HepG2 (cell line): ENCODE measurements around the gene CLEC18C. TPM values are rescaled to one million over a fixed set of nuclear protein-coding genes. Genes with fewer than 3 reads are reported as not detected.

Experiments used
- BHLHE40 ChIP-seq: IDR thresholded peaks from 2 replicates; pipeline ENCODE4 v1.6.1; 2011; ENCODE audit warnings: low read length, improper control_type of control experiment
- CEBPZ ChIP-seq: IDR thresholded peaks from 2 replicates; pipeline ENCODE4 v1.6.1; 2012; ENCODE audit warnings: low read length, improper control_type of control experiment
- GATAD2A ChIP-seq: IDR thresholded peaks from 2 replicates; pipeline ENCODE4 v1.6.1; 2016
- MTERF4 ChIP-seq: sonication (generic); formaldehyde crosslinking; IDR thresholded peaks from 2 replicates; pipeline ENCODE4 v1.8.0; 2023; ENCODE audit warnings: mild to moderate bottlenecking, missing genetic modification reagents
- NFIB ChIP-seq: sonication (generic); formaldehyde crosslinking; IDR thresholded peaks from 2 replicates; pipeline ENCODE4 v1.9.0; 2021; ENCODE audit warnings: missing genetic modification reagents, mild to moderate bottlenecking, borderline replicate concordance
- SNAI1 ChIP-seq: sonication (generic); formaldehyde crosslinking; IDR thresholded peaks from 2 replicates; pipeline ENCODE4 v1.5.0; 2020; ENCODE audit warnings: mild to moderate bottlenecking, missing genetic modification reagents, borderline replicate concordance
- ZBTB39 ChIP-seq: sonication (generic); formaldehyde crosslinking; IDR thresholded peaks from 2 replicates; pipeline ENCODE4 v1.5.0; 2020; ENCODE audit warnings: missing genetic modification reagents
- ZEB1 ChIP-seq: IDR thresholded peaks from 2 replicates; pipeline ENCODE4 v1.6.1; 2012; ENCODE audit warnings: mild to moderate bottlenecking, low read depth, inconsistent platforms; ENCODE audit not compliant: insufficient replicate concordance
- ZNF280D ChIP-seq: sonication (generic); formaldehyde crosslinking; IDR thresholded peaks from 2 replicates; pipeline ENCODE4 v1.5.1; 2020; ENCODE audit warnings: mild to moderate bottlenecking, missing genetic modification reagents
- ZNF383 ChIP-seq: sonication (generic); formaldehyde crosslinking; IDR thresholded peaks from 2 replicates; pipeline ENCODE4 v1.4.0; 2020; ENCODE audit warnings: missing genetic modification reagents, mild to moderate bottlenecking, borderline replicate concordance
- ZNF501 ChIP-seq: sonication (generic); formaldehyde crosslinking; IDR thresholded peaks from 2 replicates; pipeline ENCODE4 v1.5.1; 2020; ENCODE audit warnings: mild to moderate bottlenecking, moderate library complexity, missing genetic modification reagents
- ZNF549 ChIP-seq: sonication (generic); formaldehyde crosslinking; IDR thresholded peaks from 2 replicates; pipeline ENCODE4 v1.5.0; 2020; ENCODE audit warnings: missing genetic modification reagents
- ZNF747 ChIP-seq: sonication (generic); formaldehyde crosslinking; IDR thresholded peaks from 2 replicates; pipeline ENCODE4 v1.8.1; 2023; ENCODE audit warnings: missing genetic modification reagents, mild to moderate bottlenecking, borderline replicate concordance
- polyA plus RNA-seq, 8 experiments: library from polyadenylated mRNA; depleted of rRNA in 3 of 8; stranded (reverse) in 7 of 8; unstranded in 1 of 8; fragments of >200 nt; fragmentation: Illumina TruSeq in 4 of 8; extraction: Trizol in 4 of 8; gene quantifications; 2 replicates each; pipeline versions ENCODE4 v1.2.1 to v1.2.3, GENCODE V29; 2011 to 2016; ENCODE audit warnings: low read depth in 4 of 8, missing spikeins in 1 of 8, mixed read lengths in 1 of 8; ENCODE audit not compliant: insufficient read depth in 1 of 8
- total RNA-seq, 5 experiments: library from RNA; depleted of rRNA; stranded (reverse); fragments of >200 nt; fragmentation: Illumina TruSeq; extraction: Trizol; gene quantifications; 2 replicates each; pipeline ENCODE4 v1.2.3, GENCODE V29; 2016; ENCODE audit warnings: low read depth in 1 of 5

CLEC18C gene
- total and polyA plus RNA-seq, 2 of the 13 experiments (the other 11 are each of a cell fraction or from before 2014, with no cell fraction given) = 0.15 to 0.29 TPM

GRCh38 chr16:70157477-70158260 is 15.9 kb upstream of the CLEC18C start (continued):
- TF ChIP-seq SNAI1 (CRISPR knock-in tag) = no peak
- TF ChIP-seq GATAD2A (CRISPR knock-in tag) = peak; percentile 90
- TF ChIP-seq NFIB (CRISPR knock-in tag) = no peak
- TF ChIP-seq MTERF4 = peak; percentile 36; the same call in 1 of the 2 replicates
- no peak for TF ChIP-seq CEBPZ
- no peak for TF ChIP-seq ZBTB39 (CRISPR knock-in tag)
- TF ChIP-seq BHLHE40 = peak; percentile 38; the same call in 1 of the 2 replicates
- peak; percentile 87; the same call in 1 of the 2 replicates for TF ChIP-seq ZNF747 (CRISPR knock-in tag)
- peak; percentile 94 for TF ChIP-seq ZEB1
- TF ChIP-seq ZNF549 = no peak
- peak; percentile 63; the same call in 1 of the 2 replicates for TF ChIP-seq ZNF280D (CRISPR knock-in tag)
- peak; percentile 98 for TF ChIP-seq ZNF501 (CRISPR knock-in tag)
- TF ChIP-seq ZNF383 (CRISPR knock-in tag) = no peak
